Left ventricle myocardium inferior (tissue), 1 donor: ENCODE data around the gene CDHR1. TPM values are rescaled to one million over a fixed set of nuclear protein-coding genes. Genes with fewer than 3 reads are reported as not detected.
A peak's percentile ranks its signal among the peaks of the same experiment; 100 is the strongest.

Experiments used
- DNase-seq: peaks from one replicate; pipeline ENCODE4 v3.0.0-alpha.2; 2020
- H3K27ac ChIP-seq: fragments of 200-600 bp; replicated peaks from 2 replicates; pipeline ENCODE4 v1.8.0; 2021
- H3K27me3 ChIP-seq: fragments of 200-600 bp; 2 replicates; pipeline ENCODE4 v1.8.0; 2021; ENCODE audit warnings: low read depth
- H3K36me3 ChIP-seq: fragments of 200-600 bp; 2 replicates; pipeline ENCODE4 v1.8.0; 2021
- H3K4me1 ChIP-seq: fragments of 200-600 bp; 2 replicates; pipeline ENCODE4 v1.8.0; 2021
- H3K4me3 ChIP-seq: fragments of 200-600 bp; 2 replicates; pipeline ENCODE4 v1.8.0; 2021; ENCODE audit warnings: mild to moderate bottlenecking, moderate library complexity
- H3K9me3 ChIP-seq: fragments of 200-600 bp; replicated peaks from 2 replicates; pipeline ENCODE4 v1.8.0; 2021
- intact Hi-C: fragments of 100-400 bp; cut with micrococcal nuclease; formaldehyde crosslinking; loops from one replicate; pipeline ENCODE4 v1.11.0; 2022
- total RNA-seq: library from RNA; stranded (reverse); fragmentation: NEBNext Ultra II Directional; extraction: Animal tissue kit (Norgen Biotek cat#: 25700); gene quantifications from one replicate; pipeline ENCODE4 v1.2.1, GENCODE V29; 2021
- TF ChIP-seq, protein P1 (sequence below): fragments of 200-600 bp; IDR thresholded peaks from 2 replicates; pipeline ENCODE4 v1.8.0; 2021; ENCODE audit warnings: antibody characterized with exemption, mild to moderate bottlenecking, borderline replicate concordance
- donor health status: DM: no; HTN: yes; CAD: no; lungs with severe emphysema.

The CDHR1 gene
- total RNA-seq, 1 donor from 2014 or later, result 0.41 TPM

DNA sequence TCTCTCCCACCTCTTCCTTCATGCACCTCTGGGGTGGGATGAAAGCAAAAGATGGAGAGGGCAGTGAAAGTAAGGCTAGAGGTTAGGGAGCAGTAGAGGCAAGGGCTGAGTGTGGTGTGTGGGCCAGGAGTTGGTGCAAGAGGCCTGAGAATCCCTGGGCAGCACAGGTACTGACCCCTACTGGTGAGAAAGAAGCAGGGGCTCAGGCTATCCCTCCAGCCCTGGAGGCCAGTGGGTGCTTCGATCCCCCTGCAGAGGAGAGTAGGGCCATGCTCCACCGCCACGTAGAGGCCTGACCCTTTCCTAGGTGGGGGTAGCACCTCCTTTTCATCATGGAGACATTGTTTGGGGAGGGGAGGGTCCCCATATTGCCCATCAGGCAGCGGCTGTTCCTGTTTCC lies 9.8 kb downstream of the CDHR1 start:
- intact Hi-C loops, result no loop called here
- Histone ChIP-seq H3K36me3 (no peaks in the 10 kb centered on the region), H3K27ac (no peak overlapping the region), H3K9me3 (no peaks in the 10 kb centered on the region), H3K27me3 (peaks cover 79% of the 10 kb centered on the region), H3K4me1 (no peaks in the 10 kb centered on the region), H3K4me3 (no peak overlapping the region)
- TF ChIP-seq, protein P1, sequence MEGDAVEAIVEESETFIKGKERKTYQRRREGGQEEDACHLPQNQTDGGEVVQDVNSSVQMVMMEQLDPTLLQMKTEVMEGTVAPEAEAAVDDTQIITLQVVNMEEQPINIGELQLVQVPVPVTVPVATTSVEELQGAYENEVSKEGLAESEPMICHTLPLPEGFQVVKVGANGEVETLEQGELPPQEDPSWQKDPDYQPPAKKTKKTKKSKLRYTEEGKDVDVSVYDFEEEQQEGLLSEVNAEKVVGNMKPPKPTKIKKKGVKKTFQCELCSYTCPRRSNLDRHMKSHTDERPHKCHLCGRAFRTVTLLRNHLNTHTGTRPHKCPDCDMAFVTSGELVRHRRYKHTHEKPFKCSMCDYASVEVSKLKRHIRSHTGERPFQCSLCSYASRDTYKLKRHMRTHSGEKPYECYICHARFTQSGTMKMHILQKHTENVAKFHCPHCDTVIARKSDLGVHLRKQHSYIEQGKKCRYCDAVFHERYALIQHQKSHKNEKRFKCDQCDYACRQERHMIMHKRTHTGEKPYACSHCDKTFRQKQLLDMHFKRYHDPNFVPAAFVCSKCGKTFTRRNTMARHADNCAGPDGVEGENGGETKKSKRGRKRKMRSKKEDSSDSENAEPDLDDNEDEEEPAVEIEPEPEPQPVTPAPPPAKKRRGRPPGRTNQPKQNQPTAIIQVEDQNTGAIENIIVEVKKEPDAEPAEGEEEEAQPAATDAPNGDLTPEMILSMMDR, result peak; percentile 22
- no peak for DNase-seq

DNA sequence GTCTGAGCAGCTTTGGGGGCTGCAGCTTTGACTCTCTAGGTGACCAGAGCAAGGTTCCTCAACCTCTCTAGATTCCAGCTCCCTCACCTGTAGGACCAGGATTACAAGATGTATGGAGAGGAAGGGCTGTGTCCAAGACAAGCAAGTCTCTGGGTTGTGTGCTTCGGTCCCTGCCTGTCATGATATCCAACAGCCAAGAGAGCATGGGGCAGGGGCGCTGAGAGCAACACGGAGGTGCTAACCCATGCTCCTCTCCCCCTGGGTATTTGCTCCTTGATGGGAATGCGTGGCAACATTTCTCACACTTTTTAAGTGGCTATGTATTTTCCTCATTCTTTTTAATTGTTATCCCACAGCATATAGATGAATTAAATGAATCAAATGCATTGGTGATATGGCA lies 10.3 kb downstream of the CDHR1 start:
- Histone ChIP-seq H3K36me3 (no peaks in the 10 kb centered on the region), H3K9me3 (no peaks in the 10 kb centered on the region), H3K27me3 (peaks cover 79% of the 10 kb centered on the region), H3K27ac (no peak overlapping the region), H3K4me1 (no peaks in the 10 kb centered on the region), H3K4me3 (no peak overlapping the region)
- TF ChIP-seq, protein P1, result no peak
- intact Hi-C loops, result no loop called here
- DNase-seq, result no peak

DNA sequence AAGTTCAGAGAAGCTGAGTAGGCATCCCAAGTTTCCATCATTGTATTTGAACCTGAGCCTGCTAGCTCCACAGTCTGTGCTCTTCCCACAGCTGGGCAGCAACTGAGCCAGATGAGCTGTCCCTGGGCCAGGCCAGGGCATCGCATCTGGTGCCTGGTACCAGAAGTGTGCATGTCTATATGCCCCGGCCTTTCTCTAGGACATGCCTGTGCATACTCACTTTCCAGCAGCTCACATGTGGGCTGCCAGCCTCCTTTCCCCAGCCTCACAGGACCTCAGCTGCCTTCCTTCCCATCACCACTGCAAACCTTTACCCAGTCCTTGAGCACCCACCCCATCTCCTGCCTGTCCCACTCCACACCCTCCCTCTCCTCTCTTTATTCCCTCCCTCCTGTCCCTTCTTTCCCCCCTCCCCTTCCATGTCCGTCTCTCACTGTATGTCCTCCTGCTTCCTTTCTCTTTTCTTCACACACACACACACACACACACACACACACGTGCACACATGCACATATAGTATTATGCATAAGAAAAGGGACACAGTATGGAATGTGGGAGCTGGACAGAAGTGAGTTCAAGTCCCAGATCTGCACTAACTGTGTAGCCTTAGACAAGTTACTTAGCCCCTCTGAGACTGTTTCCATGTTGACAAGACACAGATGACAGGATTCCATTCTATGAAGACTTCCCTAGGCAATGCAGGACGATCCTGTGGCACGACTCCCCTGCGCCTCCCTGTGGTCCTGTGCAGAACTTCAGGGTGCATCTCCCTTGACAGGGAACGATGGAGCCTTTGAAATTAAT lies 10.9 kb downstream of the CDHR1 start:
- TF ChIP-seq, protein P1, result peak; percentile 75
- H3K9me3 ChIP-seq, result no peaks in the 10 kb centered on the region
- DNase-seq, result peak; percentile 49
- no peak overlapping the region for H3K4me3 ChIP-seq
- intact Hi-C loops, result no loop called here
- no peaks in the 10 kb centered on the region for H3K36me3 ChIP-seq
- H3K4me1 ChIP-seq, result no peaks in the 10 kb centered on the region
- H3K27me3 ChIP-seq, result peaks cover 79% of the 10 kb centered on the region
- no peak overlapping the region for H3K27ac ChIP-seq

DNA sequence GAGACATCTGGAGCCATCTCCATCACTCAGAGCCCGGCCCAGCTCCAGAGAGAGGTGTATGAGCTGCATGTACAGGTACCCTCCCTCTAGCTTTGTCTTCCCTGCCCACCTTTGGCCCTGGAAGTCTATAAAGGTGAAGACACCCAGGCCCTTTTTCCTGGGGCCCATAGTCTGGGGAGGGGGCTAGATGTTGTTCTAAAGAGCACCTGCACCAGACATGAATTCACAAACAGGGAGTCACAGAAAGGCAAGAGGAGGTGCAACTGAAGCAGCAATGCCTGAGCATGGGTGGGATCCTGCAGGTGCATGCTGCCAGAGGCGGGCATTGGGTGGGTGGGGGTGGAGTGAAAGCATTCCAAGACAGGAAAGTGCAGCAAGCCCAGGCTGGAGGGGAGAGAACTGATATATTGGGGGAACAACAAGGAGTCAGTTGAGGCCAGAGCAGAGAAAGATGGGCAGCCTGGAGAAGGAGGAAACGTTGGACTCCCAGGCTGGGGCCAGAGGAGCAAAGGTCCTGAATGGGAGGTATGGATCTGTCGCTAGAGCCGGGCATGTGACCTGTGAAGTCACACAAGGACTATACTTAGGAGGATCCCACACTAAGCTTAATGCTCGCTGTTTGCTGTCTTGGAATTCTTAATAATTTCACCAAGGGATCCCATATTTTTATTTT lies 11.7 kb downstream of the CDHR1 start:
- no peak overlapping the region for H3K27ac ChIP-seq
- intact Hi-C loops, result no loop called here
- H3K4me1 ChIP-seq, result no peaks in the 10 kb centered on the region
- DNase-seq, result no peak
- TF ChIP-seq, protein P1, result no peak
- H3K27me3 ChIP-seq, result peaks cover 74% of the 10 kb centered on the region
- no peaks in the 10 kb centered on the region for H3K9me3 ChIP-seq
- H3K36me3 ChIP-seq, result no peaks in the 10 kb centered on the region
- no peak overlapping the region for H3K4me3 ChIP-seq

DNA sequence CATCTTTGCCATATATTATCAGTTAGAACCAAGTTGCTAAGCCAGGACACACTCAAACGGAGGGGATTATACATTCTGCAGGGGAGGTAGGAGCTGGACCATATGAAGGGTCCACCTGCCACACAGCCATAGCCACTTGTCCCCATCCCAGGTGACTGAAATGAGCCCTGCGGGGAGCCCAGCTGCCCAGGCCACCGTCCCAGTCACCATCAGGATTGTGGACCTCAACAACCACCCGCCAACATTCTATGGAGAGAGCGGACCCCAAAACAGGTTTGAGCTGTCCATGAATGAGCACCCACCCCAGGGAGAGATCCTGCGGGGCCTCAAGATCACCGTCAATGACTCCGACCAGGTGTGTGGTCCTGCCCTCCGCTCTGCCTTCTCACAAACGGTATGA lies 13.7 kb downstream of the CDHR1 start:
- Histone ChIP-seq H3K4me3 (no peak overlapping the region), H3K9me3 (no peaks in the 10 kb centered on the region), H3K27me3 (peaks cover 60% of the 10 kb centered on the region), H3K36me3 (no peaks in the 10 kb centered on the region), H3K4me1 (no peaks in the 10 kb centered on the region), H3K27ac (no peak overlapping the region)
- intact Hi-C loops, result no loop called here
- TF ChIP-seq, protein P1, result no peak
- no peak for DNase-seq
